GM21825 (cell line): ENCODE measurements around the gene PTPN14.

Source experiments
- ATAC-seq: cut with Tn5 transposase; IDR thresholded peaks from one replicate; pipeline ENCODE4 v1.9.1; 2021; ENCODE audit warnings: mild to moderate bottlenecking, moderate library complexity; ENCODE audit not compliant: unreplicated experiment

PTPN14 gene

GRCh38 chr1:214317734-214318133 is 233.7 kb downstream of the PTPN14 start:
- ATAC-seq: no peak

- ATAC-seq: no peak
These were observed 234.1 kb downstream of the PTPN14 start for GRCh38 chr1:214317300-214317699.

DNA sequence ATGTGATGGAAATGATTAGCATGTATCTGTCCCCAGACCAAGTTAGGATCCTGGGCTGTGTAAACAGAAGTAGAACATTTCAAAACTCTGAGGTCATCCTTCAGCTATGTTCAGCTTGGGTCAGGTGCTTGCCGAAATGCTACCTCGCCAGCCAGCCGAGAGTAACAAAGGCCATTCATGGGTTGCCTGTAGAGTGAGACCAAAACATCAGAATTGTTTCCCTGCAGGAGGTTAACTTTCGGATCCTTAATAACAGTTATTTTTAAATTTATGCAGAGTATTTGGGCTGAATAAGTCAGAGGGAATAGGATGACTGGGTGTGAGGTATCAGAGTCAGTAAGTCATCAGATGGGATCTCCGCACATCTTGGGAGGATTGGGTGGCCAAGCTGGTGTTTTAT is 234.8 kb downstream of the PTPN14 start:
- no peak for ATAC-seq

DNA sequence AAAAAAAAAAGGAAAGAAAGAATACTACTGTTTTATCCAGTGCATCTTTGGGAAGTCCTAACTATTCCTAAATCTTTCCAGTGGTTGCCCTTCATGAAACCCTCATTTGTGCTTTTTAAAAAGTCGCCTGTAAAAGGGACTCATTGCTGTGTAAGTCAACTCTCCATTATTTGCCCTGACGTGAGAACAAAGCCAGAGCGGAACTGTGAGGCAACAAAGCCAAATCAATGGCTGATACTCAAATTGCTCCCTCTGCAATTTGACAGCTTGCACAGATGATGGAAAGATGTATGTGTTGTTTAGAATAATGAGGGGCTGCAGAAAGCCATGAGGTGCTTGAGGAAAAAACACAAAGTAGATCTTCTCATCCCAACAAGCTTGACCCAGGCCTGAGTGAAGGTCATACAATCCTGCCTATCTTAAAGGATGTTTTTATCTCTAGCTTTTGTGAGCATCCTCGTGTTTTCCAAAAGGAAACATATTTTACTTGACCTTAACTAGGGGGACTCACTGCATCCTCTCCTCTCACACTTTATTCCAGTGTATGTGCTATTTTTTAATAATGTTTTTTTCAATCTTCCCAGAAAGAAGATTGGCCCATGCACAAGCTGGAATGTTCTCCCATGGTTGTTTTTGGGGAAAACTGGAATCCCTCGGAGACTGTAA is 237.1 kb downstream of the PTPN14 start:
- ATAC-seq: no peak

GRCh38 chr1:214312530-214313051 is 238.8 kb downstream of the PTPN14 start:
- no peak for ATAC-seq

DNA sequence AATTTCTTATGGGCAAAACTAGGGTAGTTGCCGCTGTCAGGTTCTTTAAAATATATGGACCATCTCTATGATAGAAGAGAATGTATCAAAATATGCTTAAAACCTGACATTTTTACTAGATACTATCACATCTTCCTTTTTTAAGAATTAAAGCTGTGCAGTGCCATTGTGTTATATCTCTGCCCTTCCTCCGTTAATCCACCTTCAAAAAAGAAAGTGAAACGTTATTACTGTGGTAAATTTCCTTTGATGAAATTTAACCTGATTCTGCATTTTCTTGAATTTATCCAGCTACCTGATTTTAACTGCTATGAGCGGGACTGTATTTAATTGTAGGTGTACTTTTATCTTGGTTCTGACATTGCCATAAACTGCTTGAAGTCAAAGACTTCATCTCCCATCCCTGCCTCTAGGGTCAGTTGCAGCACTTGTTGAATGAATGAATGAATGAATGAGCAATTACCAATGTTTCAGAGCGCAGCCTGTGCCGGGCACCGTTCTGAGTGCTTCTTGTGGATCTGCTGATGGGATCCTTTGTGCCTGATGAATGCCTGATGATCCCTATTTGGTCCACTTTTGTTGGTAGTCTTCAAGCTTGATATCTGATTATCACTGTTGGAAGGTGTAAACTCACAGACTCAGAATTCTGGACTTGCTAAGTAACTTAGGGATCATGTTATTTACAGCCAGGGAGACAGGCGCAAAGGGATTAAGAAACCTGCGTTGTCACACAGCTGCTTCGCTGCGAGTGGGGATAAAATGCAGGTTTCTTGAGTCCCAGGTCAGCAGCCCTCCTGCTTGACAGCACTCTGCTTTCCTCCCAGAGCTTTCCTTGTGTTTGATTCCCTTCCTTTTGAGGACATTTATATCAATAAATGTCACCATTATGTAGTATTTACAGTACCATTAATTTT is 240.4 kb downstream of the PTPN14 start:
- no peak for ATAC-seq

- ATAC-seq: no peak
These were observed 241.4 kb downstream of the PTPN14 start for GRCh38 chr1:214310010-214310409.

- no peak for ATAC-seq
These were observed 245.1 kb downstream of the PTPN14 start for GRCh38 chr1:214306269-214306668.

GRCh38 chr1:214305164-214305751 is 246.1 kb downstream of the PTPN14 start:
- ATAC-seq: no peak

DNA sequence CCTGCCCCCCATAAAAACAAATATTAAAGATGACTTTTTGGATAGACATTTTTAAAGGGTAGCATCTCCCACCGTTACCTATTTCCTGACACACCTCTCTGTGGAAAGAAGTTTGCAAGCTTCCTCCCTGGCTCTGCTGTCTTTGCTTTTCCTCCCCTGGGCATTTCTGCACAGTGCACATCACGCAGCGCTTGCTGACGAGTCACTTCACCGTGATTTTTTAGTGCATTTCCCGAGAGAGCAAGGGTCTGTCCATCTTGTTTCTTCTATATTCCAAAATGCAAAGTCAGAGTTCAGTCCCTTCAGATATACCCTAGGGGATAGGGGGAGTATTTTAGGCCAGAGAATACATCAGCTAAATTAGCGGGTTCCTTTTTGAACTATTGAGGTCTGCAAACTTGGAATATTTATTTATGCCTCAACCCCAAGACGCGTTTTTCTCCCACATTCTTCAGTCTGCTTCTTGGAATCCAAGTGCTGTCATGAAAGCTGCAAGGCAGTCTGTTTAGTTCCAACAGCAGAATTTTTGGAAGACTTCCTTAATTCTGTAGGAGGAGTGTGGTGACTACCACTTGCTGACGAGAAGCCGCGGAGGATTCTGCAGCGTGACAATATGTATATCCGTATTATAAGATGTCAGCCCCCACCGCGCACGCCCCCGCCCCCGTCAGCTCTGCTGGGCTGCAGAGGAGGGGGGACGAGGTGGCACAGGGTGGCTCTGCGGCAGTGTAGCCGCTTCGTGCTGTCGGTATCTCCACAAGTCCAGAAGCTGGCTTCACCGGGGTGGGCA is 248.1 kb downstream of the PTPN14 start:
- ATAC-seq: no peak

GRCh38 chr1:214301526-214301925 is 249.9 kb downstream of the PTPN14 start:
- ATAC-seq: no peak

DNA sequence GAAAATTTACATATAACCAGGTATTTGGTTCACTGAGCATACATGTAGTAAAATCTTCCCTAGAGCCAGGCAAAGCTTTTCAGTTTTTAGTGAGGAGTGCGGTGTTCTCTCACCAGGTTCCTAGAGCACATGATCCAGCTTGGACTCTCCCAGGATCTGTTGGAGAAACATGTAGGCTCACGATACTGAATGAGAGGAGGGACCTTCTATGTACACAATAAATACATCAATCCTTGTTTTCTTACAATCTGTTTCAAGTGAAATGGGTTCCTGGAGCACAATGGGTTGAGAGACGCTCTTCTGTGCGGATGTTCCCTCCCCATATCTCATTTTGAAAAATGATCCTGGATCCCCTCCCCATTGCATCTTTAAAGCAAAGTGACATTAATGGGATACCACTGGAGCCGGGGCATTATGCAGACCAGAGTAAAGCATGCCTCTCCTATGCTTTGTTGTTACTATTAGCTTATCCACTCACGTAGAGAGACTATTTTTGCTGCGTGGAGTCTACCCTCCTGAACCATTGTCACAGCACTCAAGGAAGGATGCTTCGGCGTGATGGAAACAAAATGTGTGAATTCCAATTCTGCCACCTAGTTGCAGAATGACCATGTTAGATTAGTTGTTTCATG is 251.1 kb downstream of the PTPN14 start:
- ATAC-seq: no peak
